Liver (tissue), 9 donors: ENCODE results near the gene DCBLD2. TPM values are rescaled to one million over a fixed set of nuclear protein-coding genes. Genes with fewer than 3 reads are reported as not detected.

Experiments
- DNase-seq: peaks from one replicate; pipeline ENCODE4 v3.0.0-alpha.2; 2017; ENCODE audit warnings: low spot score
- H3K27ac ChIP-seq, 2 donors: one replicate each; pipeline ENCODE4 v1.7.0; 2013; ENCODE audit warnings: inconsistent platforms in 2 of 2, low read length in 2 of 2, control low read depth in 1 of 2, low read depth in 1 of 2, mild to moderate bottlenecking in 1 of 2
- H3K27me3 ChIP-seq, 4 donors: one replicate each; pipeline versions ENCODE4 v1.6.1 to v1.7.0; 2013; ENCODE audit warnings: low read length in 3 of 4, inconsistent platforms in 1 of 4, mild to moderate bottlenecking in 1 of 4, moderate library complexity in 1 of 4; ENCODE audit not compliant: control insufficient read depth in 4 of 4, insufficient read depth in 4 of 4
- H3K36me3 ChIP-seq, 4 donors: one replicate each; pipeline versions ENCODE4 v1.6.1 to v1.7.0; 2013; ENCODE audit warnings: low read length in 3 of 4, mild to moderate bottlenecking in 3 of 4, low read depth in 1 of 4, moderate library complexity in 1 of 4; ENCODE audit not compliant: control insufficient read depth in 4 of 4, insufficient read depth in 3 of 4
- H3K4me1 ChIP-seq, 4 donors: one replicate each; pipeline versions ENCODE4 v1.6.1 to v1.7.0; 2013; ENCODE audit warnings: low read length in 3 of 4, mild to moderate bottlenecking in 3 of 4, moderate library complexity in 1 of 4; ENCODE audit not compliant: control insufficient read depth in 4 of 4, insufficient read depth in 4 of 4
- H3K4me3 ChIP-seq, 3 donors: one replicate each; pipeline versions ENCODE4 v1.6.1 to v1.7.0; 2013; ENCODE audit warnings: low read length in 3 of 3, control low read depth in 1 of 3, low read depth in 1 of 3, mild to moderate bottlenecking in 1 of 3
- H3K9ac ChIP-seq, 2 donors: one replicate each; pipeline ENCODE4 v1.7.0; 2013; ENCODE audit warnings: low read length in 2 of 2, mild to moderate bottlenecking in 2 of 2, moderate library complexity in 2 of 2, control low read depth in 1 of 2, low read depth in 1 of 2
- H3K9me3 ChIP-seq, 4 donors: one replicate each; pipeline versions ENCODE4 v1.6.1 to v1.7.0; 2013; ENCODE audit warnings: low read length in 3 of 4; ENCODE audit not compliant: control insufficient read depth in 4 of 4
- ATF3 ChIP-seq: IDR thresholded peaks from 2 replicates; pipeline ENCODE4 v1.6.1; 2016; ENCODE audit warnings: antibody characterized with exemption
- CTCF ChIP-seq: fragments of 150-350 bp; IDR thresholded peaks from 2 replicates; pipeline ENCODE4 v1.5.1; 2017; ENCODE audit warnings: improper control_type of control experiment, low read depth, low read length; ENCODE audit not compliant: missing input control
- EGR1 ChIP-seq, 2 donors: IDR thresholded peaks; 2 replicates each; pipeline ENCODE4 v1.6.1; 2016 to 2018; ENCODE audit warnings: antibody characterized with exemption in 2 of 2, low read depth in 2 of 2
- FOXA1 ChIP-seq: IDR thresholded peaks from 2 replicates; pipeline ENCODE4 v1.6.1; 2016; ENCODE audit warnings: antibody characterized with exemption
- FOXA2 ChIP-seq: IDR thresholded peaks from 2 replicates; pipeline ENCODE4 v1.6.1; 2016; ENCODE audit warnings: antibody characterized with exemption
- GABPA ChIP-seq, 2 donors: IDR thresholded peaks in 1 of 2; conservative IDR thresholded peaks in 1 of 2; 2 replicates each; pipeline ENCODE4 v1.6.1; 2016; ENCODE audit warnings: antibody characterized with exemption in 2 of 2, mild to moderate bottlenecking in 1 of 2, moderate library complexity in 1 of 2
- HNF4A ChIP-seq, 2 donors: conservative IDR thresholded peaks; 2 replicates each; pipeline ENCODE4 v1.6.1; 2016; ENCODE audit warnings: antibody characterized with exemption in 2 of 2, mild to moderate bottlenecking in 2 of 2
- MAX ChIP-seq: IDR thresholded peaks from 2 replicates; pipeline ENCODE4 v1.6.1; 2016; ENCODE audit warnings: antibody characterized with exemption
- NR2F2 ChIP-seq: IDR thresholded peaks from 2 replicates; pipeline ENCODE4 v1.6.1; 2016; ENCODE audit warnings: antibody characterized with exemption
- RAD21 ChIP-seq, 2 donors: IDR thresholded peaks; 2 replicates each; pipeline ENCODE4 v1.6.1; 2016; ENCODE audit warnings: antibody characterized with exemption in 2 of 2, mild to moderate bottlenecking in 2 of 2
- REST ChIP-seq: IDR thresholded peaks from 2 replicates; pipeline ENCODE4 v1.6.1; 2016; ENCODE audit warnings: antibody characterized with exemption, mild to moderate bottlenecking
- SP1 ChIP-seq: IDR thresholded peaks from 2 replicates; pipeline ENCODE4 v1.6.1; 2018; ENCODE audit warnings: antibody characterized with exemption, mild to moderate bottlenecking
- TAF1 ChIP-seq: conservative IDR thresholded peaks from 2 replicates; pipeline ENCODE4 v1.6.1; 2016; ENCODE audit warnings: antibody characterized with exemption, mild to moderate bottlenecking
- YY1 ChIP-seq: IDR thresholded peaks from 2 replicates; pipeline ENCODE4 v1.6.1; 2016; ENCODE audit warnings: antibody characterized with exemption, mild to moderate bottlenecking
- WGBS: extraction: QIAGEN DNeasy Blood & Tissue Kit; methylation state at CpG from one replicate; pipeline ENCODE4 v1.1.7; 2013; 5-methylcytosine and 5-hydroxymethylcytosine counted together
- polyA plus RNA-seq, 2 donors: library from polyadenylated mRNA; stranded (reverse) in 1 of 2; unstranded in 1 of 2; fragments of 200-250 nt in 1 of 2; fragments of >200 nt in 1 of 2; fragmentation: Nextera tagmentation in 1 of 2; extraction: Ambion mirVana in 1 of 2; gene quantifications; one replicate each; pipeline versions ENCODE4 v1.2.1 to v1.2.3, GENCODE V29; 2013 to 2015
- total RNA-seq, 2 donors: library from RNA; depleted of rRNA; stranded (reverse); fragments of >200 nt; gene quantifications; one replicate each; pipeline ENCODE4 v1.2.3, GENCODE V29; 2014
- donor health status: healthy.
- donor health status: healthy.
- donor health status: healthy.
- donor health status: healthy.
- donor health status: healthy.

DCBLD2 gene
- total and polyA plus RNA-seq, 4 donors = 4.7 to 14.7 (median 9.1) TPM

- TF ChIP-seq REST (no peak), SP1 (no peak), ATF3 (no peak), RAD21 (IDR thresholded peaks at IDR 0.05) (no peak)
Measured at GRCh38 chr3:98800401-98800800, 101.1 kb downstream of the DCBLD2 start (continued).

- Histone ChIP-seq H3K9ac (no peak overlapping the region), H3K27ac (no peak overlapping the region), H3K36me3 (peaks cover 0 to 5% (median under 1%) of the 10 kb centered on the region in 4 donors), H3K27me3 (no peaks in the 10 kb centered on the region), H3K9me3 (no peaks in the 10 kb centered on the region), H3K4me1 (peaks cover 0 to 6% (median 2%) of the 10 kb centered on the region in 4 donors), H3K4me3 (no peak overlapping the region)
- DNase-seq = no peak
- TF ChIP-seq FOXA2 = no peak
- TF ChIP-seq HNF4A (conservative IDR thresholded peaks at IDR 0.05) = no peak
- TF ChIP-seq RAD21 (IDR thresholded peaks at IDR 0.05) = no peak
- TF ChIP-seq GABPA (IDR thresholded peaks at IDR 0.05 in 1 of 2, conservative IDR thresholded peaks at IDR 0.05 in 1 of 2) = no peak
- no peak for TF ChIP-seq EGR1 (IDR thresholded peaks at IDR 0.05; ENCODE audit: low read depth in 2 of 2)
- TF ChIP-seq FOXA1 = no peak
- no peak for TF ChIP-seq NR2F2
- TF ChIP-seq MAX = no peak
- no peak for TF ChIP-seq YY1
- TF ChIP-seq TAF1 = no peak
- 89% methylated on average over 3 of the region's 3 CpGs for WGBS
Measured at GRCh38 chr3:98799479-98799878, 102.0 kb downstream of the DCBLD2 start.

- DNase-seq = no peak
- Histone ChIP-seq H3K27me3 (no peaks in the 10 kb centered on the region), H3K9ac (no peak overlapping the region), H3K4me3 (no peak overlapping the region), H3K9me3 (no peaks in the 10 kb centered on the region), H3K36me3 (peaks cover 0 to 5% (median under 1%) of the 10 kb centered on the region in 4 donors), H3K27ac (no peak overlapping the region), H3K4me1 (peaks cover 0 to 6% (median 2%) of the 10 kb centered on the region in 4 donors)
- TF ChIP-seq RAD21 (IDR thresholded peaks at IDR 0.05) = peak; percentile 50 to 51
- peak; percentile 10 for TF ChIP-seq CTCF
- TF ChIP-seq EGR1 (IDR thresholded peaks at IDR 0.05; ENCODE audit: low read depth in 2 of 2) = no peak
- 85% methylated on average over 4 of the region's 4 CpGs for WGBS
Measured at GRCh38 chr3:98798820-98799219, 102.7 kb downstream of the DCBLD2 start.
